HG03571 (cell line): ENCODE measurements around the gene NANOS2.

ENCODE experiments used
- ATAC-seq: cut with Tn5 transposase; IDR thresholded peaks from one replicate; pipeline ENCODE4 v1.9.1; 2021; ENCODE audit not compliant: unreplicated experiment

NANOS2 gene

DNA sequence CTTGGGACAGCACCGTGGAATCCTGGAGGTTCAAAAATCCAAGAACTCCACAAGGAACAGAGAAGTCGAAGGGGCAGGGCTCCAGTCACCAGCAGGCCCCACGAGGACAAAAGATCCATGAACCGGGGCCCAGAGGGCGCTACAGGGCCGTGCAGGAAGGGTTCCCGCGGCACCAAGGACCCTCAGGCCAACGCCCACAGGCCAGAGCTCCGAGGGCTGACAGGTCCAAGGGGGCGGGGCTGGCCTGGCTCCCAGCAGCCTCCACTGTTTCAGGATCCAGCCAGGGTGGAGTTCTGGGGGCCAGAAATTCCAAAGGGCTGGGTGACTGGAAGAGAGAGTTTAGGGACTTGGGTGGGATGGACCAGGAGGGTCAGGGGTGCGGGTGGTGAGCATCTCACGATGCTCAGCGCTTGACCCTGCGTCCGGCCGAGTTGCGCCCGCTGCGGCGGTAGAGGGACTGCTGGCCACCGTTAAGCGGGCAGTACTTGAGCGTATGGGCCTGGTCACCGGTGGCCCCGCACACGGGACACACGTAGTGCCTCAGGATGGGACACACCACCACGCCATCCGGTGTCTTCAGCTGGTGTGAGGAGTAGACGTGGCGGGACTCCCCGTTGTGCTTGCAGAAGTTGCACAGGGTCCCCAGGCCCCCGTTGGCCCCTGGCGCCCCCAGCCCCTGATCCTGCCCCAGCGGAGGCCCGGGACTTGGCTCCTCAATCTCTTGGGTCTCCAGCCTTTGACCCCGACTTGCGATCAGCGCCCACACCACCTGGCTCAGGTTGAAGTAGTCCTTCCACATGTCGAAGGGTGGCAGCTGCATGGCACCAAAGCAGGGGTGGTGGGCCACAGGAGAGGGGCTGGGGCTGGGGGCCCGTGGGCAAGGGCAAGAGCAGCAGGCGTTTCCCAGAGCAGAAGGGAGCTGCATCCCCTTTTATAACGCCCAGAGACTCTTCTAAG, at the start of gene NANOS2:
NANOS2 (minus strand) TSS at position 905 of the 957 bp plus-strand sequence; CDS start at position 820, 85 bp downstream.
- no peak for ATAC-seq

DNA sequence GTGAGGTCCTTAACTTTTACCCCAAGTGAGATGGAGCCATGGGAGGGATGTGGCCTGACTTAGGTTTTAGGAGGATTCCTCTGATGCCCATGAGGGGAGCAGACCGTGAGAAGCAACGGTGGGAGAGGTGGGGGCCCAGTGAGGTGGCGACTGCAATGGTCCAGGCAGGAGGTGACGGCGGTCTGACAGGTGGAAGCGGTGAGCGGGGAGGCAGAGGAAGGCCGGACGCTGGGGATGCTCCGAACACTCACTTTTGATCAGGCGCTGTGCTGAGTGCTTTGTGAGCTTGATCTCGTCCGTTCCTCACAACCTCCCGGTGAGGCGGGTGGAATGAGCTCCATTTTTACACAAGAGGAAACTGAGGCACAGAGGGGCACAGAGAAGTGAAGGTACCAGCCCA, 47.4 kb upstream of the NANOS2 start:
- no peak for ATAC-seq

DNA sequence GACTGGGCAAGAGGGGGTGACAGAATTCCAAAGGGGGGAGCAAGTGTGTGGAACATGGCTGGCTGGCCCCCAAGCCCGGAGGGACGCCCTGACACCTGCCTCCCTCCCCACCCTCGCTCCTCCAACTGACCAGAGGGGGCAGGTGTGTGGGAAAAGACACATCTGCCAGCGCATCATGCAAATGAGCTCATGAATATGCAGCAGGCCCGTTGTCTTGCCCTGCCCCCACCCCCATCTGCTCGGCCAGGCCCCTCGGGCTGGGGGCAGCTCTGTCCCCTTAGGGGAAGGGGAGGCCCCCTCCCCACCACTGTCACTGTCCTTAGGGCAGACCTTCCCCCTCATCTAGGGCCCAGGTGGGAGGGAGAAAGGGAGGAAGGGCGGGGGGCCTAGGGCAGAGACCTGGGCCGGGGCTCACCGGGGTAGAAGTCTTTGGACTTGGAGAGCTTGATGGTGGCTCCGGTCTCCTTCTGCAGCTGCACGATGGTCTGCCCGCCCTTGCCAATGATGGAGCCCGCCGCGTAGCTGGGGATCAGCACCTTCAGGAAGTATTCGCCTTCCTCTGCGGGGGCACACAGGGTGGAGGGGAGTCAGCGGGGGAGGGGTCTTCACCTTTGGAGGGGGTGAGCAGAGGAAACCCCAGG, 46.1 kb upstream of the NANOS2 start:
- ATAC-seq: no peak

GRCh38 chr19:45959517-45960025, 45.0 kb upstream of the NANOS2 start:
- ATAC-seq: no peak

DNA sequence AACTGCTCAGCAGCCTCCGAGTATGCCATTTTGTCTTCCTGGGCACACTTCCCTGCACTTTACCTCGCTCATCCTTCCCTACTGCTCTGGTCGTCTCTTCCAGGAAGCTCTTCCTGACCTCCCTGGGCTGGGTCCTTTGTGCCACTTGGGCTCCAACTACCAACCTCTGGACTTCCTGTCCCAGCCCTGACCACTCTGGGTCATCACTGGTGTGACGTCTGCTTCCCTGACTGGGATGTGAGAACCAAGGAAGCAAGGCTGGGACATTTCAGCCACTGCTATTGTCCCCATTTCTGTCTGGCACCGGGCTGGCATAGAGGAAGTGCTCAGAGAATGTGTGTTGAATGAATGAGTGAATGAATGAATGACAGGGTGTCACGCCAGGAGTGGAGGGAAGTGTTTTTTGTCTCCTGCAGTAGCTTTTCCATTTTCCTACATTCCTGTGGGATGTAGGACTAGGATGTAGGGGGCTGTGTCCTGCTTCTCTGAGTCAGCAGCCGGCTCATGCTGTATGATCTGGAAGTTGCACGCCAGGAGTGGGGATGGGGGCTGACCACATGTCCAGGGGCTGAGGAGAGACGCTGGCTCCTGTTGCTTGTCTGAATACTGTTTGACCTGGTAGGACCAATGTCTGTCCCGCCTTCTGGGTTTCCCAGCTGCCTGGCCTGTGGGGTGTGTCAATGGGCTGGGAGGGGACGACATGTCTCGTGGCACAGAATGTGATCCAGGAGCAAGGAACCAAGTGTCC, 44.4 kb upstream of the NANOS2 start:
- no peak for ATAC-seq

GRCh38 chr19:45958320-45958719, 43.7 kb upstream of the NANOS2 start:
- no peak for ATAC-seq

GRCh38 chr19:45955905-45956608, 41.5 kb upstream of the NANOS2 start:
- ATAC-seq: no peak

DNA sequence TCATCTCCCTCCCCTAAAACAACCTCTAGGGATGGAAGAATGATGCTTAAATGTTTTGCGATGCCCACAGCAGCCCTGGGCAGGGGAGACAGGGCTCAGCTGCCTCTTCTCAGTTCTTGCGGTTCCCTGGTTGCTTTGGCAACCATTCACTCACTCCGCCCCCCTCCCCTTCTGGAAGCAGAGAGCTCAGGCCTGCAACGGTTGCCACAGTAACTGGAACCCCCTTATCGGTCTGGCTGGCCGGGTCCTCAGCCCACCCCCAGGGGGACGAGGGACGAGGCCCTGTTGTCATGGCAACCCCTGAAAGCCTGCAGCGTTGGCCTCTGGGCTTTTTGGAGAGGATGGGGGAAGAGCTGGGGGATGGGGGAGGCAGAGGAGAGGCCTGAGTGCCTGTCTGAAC, 39.6 kb upstream of the NANOS2 start:
- ATAC-seq: no peak

DNA sequence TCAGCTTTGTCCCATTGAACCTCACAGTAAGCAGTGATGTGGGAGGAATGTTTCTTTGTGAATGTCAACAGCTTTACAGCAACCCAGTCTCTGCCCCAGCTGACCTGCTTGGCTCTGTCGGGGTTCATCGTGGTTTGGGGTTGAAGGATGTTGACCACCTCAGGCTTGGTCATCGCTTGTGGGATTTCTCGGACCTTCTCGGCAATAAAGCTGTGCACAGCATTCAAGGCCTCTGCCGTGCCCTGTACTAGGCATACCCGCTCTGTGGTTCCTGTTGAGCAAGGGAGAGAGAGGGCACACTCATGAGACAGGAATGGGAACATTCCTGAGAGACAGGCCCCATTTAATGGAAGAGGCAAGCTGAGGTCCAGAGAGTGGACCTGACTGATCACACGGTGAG, 39.1 kb upstream of the NANOS2 start:
- ATAC-seq: no peak

GRCh38 chr19:45952686-45953505, 38.3 kb upstream of the NANOS2 start:
- no peak for ATAC-seq

- ATAC-seq: no peak
These were observed 37.7 kb upstream of the NANOS2 start for GRCh38 chr19:45952341-45952685.

GRCh38 chr19:45947926-45948325, 33.3 kb upstream of the NANOS2 start:
- no peak for ATAC-seq

DNA sequence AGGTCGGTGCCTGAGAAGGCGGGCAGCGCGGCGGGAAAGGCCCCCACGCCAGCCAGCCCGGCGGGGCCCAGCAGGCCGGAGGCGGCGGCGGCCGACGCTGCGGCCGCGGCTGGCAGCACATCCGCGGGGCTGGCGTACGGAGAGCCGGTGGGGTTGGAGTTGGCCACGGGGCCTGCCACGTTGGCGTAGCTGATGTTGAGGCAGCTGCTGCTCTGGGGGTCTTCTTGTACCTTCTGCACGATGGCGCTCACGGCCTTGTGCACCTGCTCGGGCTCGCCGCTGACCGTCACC, 25.9 kb upstream of the NANOS2 start:
- no peak for ATAC-seq

GRCh38 chr19:45939792-45940514, 25.4 kb upstream of the NANOS2 start:
- ATAC-seq: no peak

DNA sequence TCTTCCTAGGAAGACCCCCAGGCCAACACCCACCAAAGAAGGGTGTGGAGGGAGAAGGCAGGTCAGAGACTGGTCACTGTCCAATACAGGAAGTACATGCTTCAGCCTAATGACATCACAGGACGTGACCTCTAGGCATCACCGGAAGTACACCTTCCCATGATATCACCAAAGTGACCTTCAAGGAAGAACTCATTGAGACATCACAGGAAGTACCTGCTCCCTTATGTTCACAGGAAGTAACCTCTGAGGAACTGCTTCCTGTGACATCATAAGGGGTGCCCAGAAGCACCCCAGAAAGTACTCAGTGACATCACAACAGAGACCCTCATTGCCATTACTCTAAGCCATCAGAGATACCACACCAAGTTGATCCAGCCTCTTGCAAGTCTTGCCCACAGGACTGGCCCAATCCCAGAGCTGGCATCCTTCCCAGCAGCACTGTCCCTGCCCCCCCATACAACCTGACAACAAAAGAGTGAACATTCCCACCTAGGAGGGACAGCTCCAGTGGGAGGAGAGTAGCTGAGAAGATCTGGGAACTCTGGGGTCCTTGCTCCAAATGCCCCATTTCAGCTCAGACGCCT, 24.2 kb upstream of the NANOS2 start:
- ATAC-seq: no peak

DNA sequence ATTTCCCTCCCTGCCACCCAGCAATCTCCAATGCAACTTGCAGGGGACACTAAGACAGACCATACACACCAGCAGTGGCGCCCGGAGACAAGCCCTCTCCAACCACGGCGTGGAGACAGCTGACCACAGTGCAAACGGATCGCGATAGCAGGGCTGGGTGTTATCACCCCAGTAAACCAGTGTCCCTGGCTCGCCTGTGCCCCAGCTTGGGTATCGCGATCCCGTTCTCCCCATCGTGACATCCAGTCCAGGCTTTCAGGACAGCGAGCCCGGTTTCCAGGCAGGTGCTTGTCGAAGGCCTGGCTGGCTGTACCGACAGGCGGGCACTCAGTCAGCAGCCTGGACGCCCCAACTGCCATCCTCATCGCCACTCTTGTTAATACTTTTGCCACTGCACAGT, 20.7 kb upstream of the NANOS2 start:
- no peak for ATAC-seq

GRCh38 chr19:45934551-45935230, 20.1 kb upstream of the NANOS2 start:
- no peak for ATAC-seq

GRCh38 chr19:45933759-45934158, 19.2 kb upstream of the NANOS2 start:
- no peak for ATAC-seq

- no peak for ATAC-seq
These were observed 16.5 kb upstream of the NANOS2 start for GRCh38 chr19:45931055-45931454.
